HG03439 (cell line): ENCODE data around the gene SOX11.
"Not testable (repeated sequence)": the region's sequence is repeated elsewhere in the genome, so short reads cannot be mapped to it uniquely, and the experiment has no call there.

Experiments
- ATAC-seq: cut with Tn5 transposase; IDR thresholded peaks from one replicate; pipeline ENCODE4 v1.9.1; 2021; ENCODE audit warnings: mild to moderate bottlenecking, moderate library complexity; ENCODE audit not compliant: unreplicated experiment

Gene SOX11

GRCh38 chr2:5691985-5692529 lies at the start of gene SOX11:
TSS of gene SOX11 (plus strand) at chr2:5692384. CDS start at chr2:5692722, 338 bp downstream.
- ATAC-seq, result no peak

DNA sequence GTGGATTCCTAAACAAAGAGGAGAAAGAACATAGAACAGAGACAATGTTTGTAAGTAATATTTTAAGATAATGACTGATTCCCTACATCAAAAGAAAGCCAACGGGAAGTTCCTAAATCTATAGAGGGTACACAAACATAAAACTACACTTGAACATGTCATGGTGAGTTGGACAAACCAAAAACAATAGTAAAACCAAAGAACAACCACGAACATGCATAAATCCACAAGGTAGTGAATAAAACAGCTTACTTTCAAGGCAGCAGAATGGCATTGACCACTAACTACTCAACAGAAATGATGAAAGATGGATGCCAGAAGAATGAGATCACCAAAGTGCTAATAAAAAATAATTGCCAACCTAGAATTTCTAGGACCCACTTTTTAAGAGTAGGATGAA lies 39.5 kb upstream of the SOX11 start:
- not testable (repeated sequence) for ATAC-seq

DNA sequence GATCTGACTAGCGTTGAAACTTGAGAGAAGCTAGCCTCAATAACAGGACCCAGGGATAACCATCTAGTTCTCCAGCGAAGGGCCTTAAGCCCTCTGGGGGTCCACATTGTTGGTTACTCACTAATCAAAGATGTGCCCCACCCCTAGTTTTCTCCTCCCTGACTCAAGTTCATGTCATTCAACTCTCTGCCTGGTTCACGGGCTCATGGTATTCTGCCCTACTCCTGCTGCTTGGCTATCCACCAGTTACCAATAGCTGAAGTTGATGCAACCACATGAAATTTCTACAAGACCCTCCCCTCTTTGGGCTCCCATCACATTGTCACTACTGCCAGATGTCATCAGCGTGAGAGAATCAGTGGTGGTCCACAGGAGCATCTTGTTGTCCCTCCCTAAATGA lies 38.4 kb upstream of the SOX11 start:
- not testable (repeated sequence) for ATAC-seq

- ATAC-seq, result no peak
Observed at GRCh38 chr2:5657231-5657630, 35.0 kb upstream of the SOX11 start.

- ATAC-seq, result no peak
Observed at GRCh38 chr2:5660591-5660990, 31.6 kb upstream of the SOX11 start.

GRCh38 chr2:5661362-5661761 lies 30.8 kb upstream of the SOX11 start:
- no peak for ATAC-seq

DNA sequence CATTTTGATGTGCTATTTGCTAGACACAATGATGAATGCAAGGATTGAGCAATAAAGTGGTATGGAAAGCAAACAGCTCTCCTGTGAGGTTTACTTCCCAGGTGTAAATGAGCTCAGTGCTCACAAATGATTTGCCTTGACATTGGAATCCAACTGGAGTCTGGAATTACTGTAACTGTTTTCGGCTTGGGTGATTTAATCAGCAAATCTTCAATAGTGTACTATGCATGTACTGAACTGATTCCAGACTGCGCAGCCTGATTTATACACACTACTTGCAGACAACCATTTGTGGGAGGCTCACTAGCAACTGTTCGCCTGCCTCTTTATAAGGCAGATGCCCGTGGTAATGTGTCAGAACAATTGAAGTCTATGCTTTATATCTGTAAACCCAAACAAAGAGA lies 27.9 kb upstream of the SOX11 start:
- ATAC-seq, result no peak

- no peak for ATAC-seq
Observed at GRCh38 chr2:5665066-5665465, 27.1 kb upstream of the SOX11 start.

- no peak for ATAC-seq
Observed at GRCh38 chr2:5666798-5667197, 25.4 kb upstream of the SOX11 start.

DNA sequence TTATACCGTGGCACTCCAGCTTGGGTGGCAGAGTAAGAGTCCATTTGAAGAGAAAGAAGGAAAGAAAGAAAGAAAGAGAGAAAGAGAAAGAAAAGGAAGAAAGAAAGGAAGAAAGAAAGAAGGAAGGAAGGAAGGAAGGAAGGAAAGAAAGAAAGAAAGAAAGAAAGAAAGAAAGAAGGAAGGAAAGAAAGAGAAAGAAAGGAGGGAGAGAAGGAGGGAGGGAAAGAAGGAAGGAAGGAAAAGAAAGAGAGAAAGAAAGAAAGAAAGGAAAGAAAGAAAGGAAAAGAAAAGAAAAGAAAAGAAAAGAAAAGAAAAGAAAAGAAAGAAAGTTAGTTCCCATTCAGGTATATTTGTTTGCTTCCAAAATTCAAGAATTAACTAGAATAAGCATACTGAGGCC lies 24.5 kb upstream of the SOX11 start:
- ATAC-seq, result not testable (repeated sequence)

DNA sequence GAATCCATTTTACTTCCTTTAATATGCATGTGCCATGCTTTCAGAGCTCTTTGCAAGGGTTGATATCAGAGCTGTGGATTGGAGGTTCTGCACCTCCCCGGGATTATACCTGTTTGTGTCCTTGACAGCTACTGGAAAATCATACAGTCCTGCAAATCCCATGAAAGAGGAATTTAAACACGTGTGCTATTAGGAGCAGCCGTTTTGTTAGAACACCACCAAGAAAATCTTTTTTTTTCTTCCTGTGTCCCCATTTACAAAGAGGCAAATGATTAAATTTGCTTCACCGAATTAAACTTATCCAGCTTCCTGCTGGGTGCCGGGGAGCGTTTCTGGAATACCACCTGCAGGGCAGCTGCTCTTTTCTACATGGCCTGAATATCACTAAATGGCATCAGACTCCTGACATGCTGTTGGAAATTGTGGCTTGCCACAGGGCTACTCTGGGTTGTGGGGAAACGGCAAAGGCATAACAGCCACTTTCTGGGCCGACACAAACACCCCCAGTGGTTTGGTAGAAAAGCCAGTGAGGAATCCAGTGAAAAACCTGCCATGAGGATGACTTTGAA lies 23.4 kb upstream of the SOX11 start:
- ATAC-seq, result no peak

DNA sequence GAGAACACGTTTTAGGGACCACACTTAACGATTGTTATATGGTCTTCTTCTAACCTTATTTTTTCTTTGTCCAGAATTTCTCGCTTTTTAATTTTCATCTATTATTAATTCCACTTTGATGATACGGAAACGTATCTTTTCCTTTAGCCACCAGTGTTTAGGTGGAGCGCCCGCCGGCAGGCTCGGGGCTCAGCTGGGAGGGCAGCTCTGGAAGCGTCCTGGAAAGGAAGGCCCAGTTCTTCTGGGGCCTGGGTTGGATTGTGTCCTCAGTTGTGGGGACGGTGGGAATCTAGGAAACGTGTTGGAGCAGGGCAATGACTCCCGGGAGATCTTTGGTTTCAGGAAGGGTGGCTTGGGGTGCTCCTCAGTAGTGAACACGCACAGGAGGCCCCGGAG lies 19.4 kb upstream of the SOX11 start:
- ATAC-seq, result no peak

- no peak for ATAC-seq
Observed at GRCh38 chr2:5673145-5674025, 18.8 kb upstream of the SOX11 start.

DNA sequence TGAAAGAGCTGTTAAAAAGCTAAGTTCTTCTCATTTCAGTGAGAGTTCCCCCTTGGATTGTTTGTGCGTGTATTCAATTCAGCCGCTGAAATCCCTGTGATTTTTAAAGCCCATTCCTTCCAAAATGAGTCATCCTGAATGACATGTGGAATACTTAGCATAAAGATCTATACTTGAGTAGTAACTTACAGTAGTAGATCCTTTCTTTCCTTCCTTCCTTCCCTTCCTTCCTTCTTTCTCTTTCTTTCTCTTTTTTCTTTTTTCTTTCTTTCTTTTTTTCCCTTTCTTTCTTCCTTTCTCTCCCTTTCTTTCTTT lies 18.2 kb upstream of the SOX11 start:
- no peak for ATAC-seq

GRCh38 chr2:5677133-5677532 lies 15.1 kb upstream of the SOX11 start:
- no peak for ATAC-seq

DNA sequence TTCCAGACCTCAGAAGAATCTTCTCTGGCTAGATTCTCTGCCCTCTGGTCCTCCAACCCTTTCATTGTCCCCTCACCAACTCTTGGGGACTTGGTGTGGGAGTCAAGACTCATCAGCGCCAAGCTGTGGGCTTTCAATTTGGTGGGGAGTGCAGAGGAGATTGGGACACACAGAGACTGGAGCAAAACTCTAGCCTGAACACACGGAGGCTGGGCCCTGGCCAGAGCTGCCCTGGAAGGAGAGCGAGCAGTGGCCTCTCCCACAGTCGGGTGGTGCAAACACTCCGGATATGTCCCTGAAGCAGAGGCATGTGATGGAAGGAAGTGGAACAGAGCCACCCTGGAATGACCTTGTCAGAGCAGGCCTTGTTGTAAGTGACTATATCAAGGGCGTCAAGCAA lies 8.7 kb upstream of the SOX11 start:
- no peak for ATAC-seq

DNA sequence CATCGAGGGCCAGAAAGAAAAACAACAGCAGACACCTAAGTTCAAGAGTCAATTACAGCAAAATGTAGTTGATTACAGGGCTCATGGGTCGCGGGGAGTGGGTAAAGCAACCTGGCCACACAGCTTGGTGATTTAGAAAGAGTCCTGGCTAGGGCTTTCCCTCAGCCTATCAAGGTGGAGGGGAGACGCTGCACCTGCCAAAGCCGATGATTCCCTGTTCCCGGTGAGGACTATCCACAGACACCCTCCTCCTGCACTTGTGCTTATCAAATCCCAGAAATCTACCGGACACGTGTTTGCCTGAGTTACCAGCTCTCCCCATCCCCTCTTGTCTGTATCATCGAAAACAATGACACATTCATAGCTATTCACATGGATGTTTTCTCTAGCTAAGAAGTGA lies 7.0 kb upstream of the SOX11 start:
- ATAC-seq, result no peak

DNA sequence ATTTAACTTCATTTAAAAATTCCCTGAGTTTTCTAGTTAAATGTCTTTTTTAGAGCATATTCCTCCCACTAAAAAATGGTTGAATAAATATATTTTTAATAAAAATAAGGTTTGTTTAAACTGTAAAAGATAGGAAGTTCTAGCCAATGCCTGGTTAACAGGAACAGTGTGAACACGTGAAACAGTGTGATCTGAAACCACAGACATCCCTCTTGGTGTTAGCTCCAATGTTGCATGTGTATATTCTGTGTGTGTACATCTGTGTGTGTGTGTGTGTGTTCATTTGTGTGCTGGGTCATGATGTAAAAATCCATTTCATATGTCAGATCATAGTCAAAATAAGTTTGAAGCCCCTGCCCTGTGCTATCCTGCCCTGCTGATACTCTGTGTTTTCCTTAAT lies 6.1 kb upstream of the SOX11 start:
- ATAC-seq, result no peak

DNA sequence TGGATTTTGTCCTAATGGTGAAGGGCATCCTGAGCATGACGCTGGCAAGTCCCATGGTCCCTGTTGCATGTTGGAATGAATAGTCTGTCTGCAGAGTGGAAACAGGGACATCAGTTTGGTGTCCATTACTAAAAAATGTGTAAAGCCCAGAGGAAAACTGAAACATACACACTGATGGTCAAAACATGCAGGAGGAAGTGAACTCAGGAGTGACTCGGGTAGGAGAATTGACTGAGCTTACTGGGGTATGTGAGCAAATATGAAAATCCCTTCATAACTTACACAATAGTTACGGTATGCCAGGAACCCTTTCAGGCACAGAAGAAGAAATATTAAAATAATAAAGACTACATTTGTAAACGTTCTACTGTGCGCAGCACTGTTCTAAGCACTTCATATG lies 5.6 kb upstream of the SOX11 start:
- ATAC-seq, result no peak

GRCh38 chr2:5689750-5690149 lies 2.4 kb upstream of the SOX11 start:
- no peak for ATAC-seq

GRCh38 chr2:5690286-5690685 lies 1.9 kb upstream of the SOX11 start:
- no peak for ATAC-seq

DNA sequence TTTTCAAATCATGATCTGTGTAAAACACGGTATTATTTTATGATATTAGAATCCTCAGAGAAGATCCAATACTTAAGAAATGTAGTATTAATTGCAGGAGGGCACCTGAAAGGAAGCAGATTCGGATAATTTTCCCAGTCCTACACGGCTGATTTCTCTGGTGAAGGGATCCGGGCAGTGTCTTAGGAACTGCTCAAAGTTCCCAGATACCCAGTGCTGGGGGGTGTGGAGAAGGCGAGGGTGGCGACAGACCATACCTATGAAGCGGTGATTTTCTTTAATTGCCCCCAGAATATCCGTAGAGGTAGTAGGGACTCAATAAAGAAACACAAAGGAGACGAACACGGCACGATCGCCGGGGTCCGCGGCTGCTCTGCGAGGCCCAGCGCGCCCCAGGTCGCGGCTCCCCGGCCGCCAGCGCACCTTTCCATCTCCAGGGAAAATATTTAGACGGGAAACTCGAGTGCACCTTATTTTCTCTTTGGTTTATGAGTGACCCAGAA lies 1.4 kb upstream of the SOX11 start:
- no peak for ATAC-seq
